Activated T-helper 2 cell treated with anti-CD3 and anti-CD28 coated beads, Interferon-gamma antibody, Interleukin-2, Interleukin-4, amounts not matched to agents 10 μg/mL and 5 μg/mL and 100 μg/mL, durations not matched to agents 14 hours and 24 hours and 36 hours (primary cell): ENCODE results near the gene RAB4B. TPM values are rescaled to one million over a fixed set of nuclear protein-coding genes. Genes with fewer than 3 reads are reported as not detected.

Source experiments
- DNase-seq: peaks from one replicate; pipeline ENCODE4 v3.0.0; 2021; ENCODE audit warnings: low spot score
- H3K27ac Mint-ChIP-seq: one replicate; pipeline ENCODE4 v1.8.0; 2021; ENCODE audit warnings: mixed read lengths
- H3K27me3 Mint-ChIP-seq: one replicate; pipeline ENCODE4 v1.8.0; 2021; ENCODE audit warnings: low read depth, mixed read lengths
- H3K36me3 Mint-ChIP-seq: one replicate; pipeline ENCODE4 v1.8.0; 2021; ENCODE audit warnings: low read depth, mixed read lengths
- H3K4me1 Mint-ChIP-seq: one replicate; pipeline ENCODE4 v1.8.0; 2021; ENCODE audit warnings: low read depth, mixed read lengths
- H3K4me3 Mint-ChIP-seq: one replicate; pipeline ENCODE4 v1.8.0; 2021; ENCODE audit warnings: low read depth, mild to moderate bottlenecking, moderate library complexity, mixed read lengths
- H3K9me3 Mint-ChIP-seq: one replicate; pipeline ENCODE4 v1.8.0; 2021; ENCODE audit warnings: mixed read lengths
- intact Hi-C: fragments of 100-400 bp; cut with micrococcal nuclease; formaldehyde crosslinking; loops from one replicate; pipeline ENCODE4 v1.15.1; 2023
- total RNA-seq: library from RNA; stranded (reverse); gene quantifications from 2 replicates; pipeline ENCODE4 v1.2.3, GENCODE V29; 2022

RAB4B gene
- total RNA-seq, 1 donor from 2014 or later = 50.1 TPM

- H3K4me3 Mint-ChIP-seq = no peak overlapping the region
- H3K9me3 Mint-ChIP-seq = no peaks in the 10 kb centered on the region
- H3K4me1 Mint-ChIP-seq = peaks cover 3% of the 10 kb centered on the region
- intact Hi-C loops = no loop called here
- H3K36me3 Mint-ChIP-seq = peaks cover 11% of the 10 kb centered on the region
- no peak for DNase-seq
- no peak overlapping the region for H3K27ac Mint-ChIP-seq
- H3K27me3 Mint-ChIP-seq = no peaks in the 10 kb centered on the region
Measured at GRCh38 chr19:40742477-40742876, 35.6 kb upstream of the RAB4B start.

GRCh38 chr19:40742886-40743285 lies 35.2 kb upstream of the RAB4B start:
- Mint-ChIP-seq H3K36me3 (peaks cover 8% of the 10 kb centered on the region), H3K9me3 (no peaks in the 10 kb centered on the region), H3K4me3 (no peak overlapping the region), H3K27me3 (no peaks in the 10 kb centered on the region), H3K4me1 (peaks cover 3% of the 10 kb centered on the region), H3K27ac (no peak overlapping the region)
- intact Hi-C loops = no loop called here
- DNase-seq = no peak

GRCh38 chr19:40743926-40744325 lies 34.1 kb upstream of the RAB4B start:
- Mint-ChIP-seq H3K4me3 (no peak overlapping the region), H3K27me3 (no peaks in the 10 kb centered on the region), H3K9me3 (no peaks in the 10 kb centered on the region), H3K4me1 (peaks cover 5% of the 10 kb centered on the region), H3K27ac (no peak overlapping the region), H3K36me3 (peaks cover 5% of the 10 kb centered on the region)
- no peak for DNase-seq
- intact Hi-C loops = no loop called here

- Mint-ChIP-seq H3K4me3 (no peak overlapping the region), H3K4me1 (peaks cover 11% of the 10 kb centered on the region), H3K9me3 (no peaks in the 10 kb centered on the region), H3K27ac (no peak overlapping the region), H3K27me3 (no peaks in the 10 kb centered on the region), H3K36me3 (no peaks in the 10 kb centered on the region)
- intact Hi-C loops = no loop called here
- no peak for DNase-seq
Measured at GRCh38 chr19:40744554-40745401, 33.3 kb upstream of the RAB4B start.

- Mint-ChIP-seq H3K4me3 (no peak overlapping the region), H3K36me3 (no peaks in the 10 kb centered on the region), H3K9me3 (no peaks in the 10 kb centered on the region), H3K4me1 (peaks cover 16% of the 10 kb centered on the region), H3K27ac (no peak overlapping the region), H3K27me3 (no peaks in the 10 kb centered on the region)
- no peak for DNase-seq
- intact Hi-C loops = no loop called here
Measured at GRCh38 chr19:40745402-40745780, 32.7 kb upstream of the RAB4B start.

GRCh38 chr19:40747536-40747935 lies 30.5 kb upstream of the RAB4B start:
- H3K4me1 Mint-ChIP-seq = peaks cover 17% of the 10 kb centered on the region
- intact Hi-C loops = no loop called here
- H3K27ac Mint-ChIP-seq = no peak overlapping the region
- peaks cover 15% of the 10 kb centered on the region for H3K36me3 Mint-ChIP-seq
- DNase-seq = no peak
- H3K9me3 Mint-ChIP-seq = no peaks in the 10 kb centered on the region
- H3K27me3 Mint-ChIP-seq = no peaks in the 10 kb centered on the region
- no peak overlapping the region for H3K4me3 Mint-ChIP-seq

GRCh38 chr19:40750058-40750873 lies 27.8 kb upstream of the RAB4B start, which contains the start of gene ACTMAP:
TSS of gene ACTMAP (minus strand) at chr19:40750477. CDS start at chr19:40749803, 674 bp downstream.
- H3K27me3 Mint-ChIP-seq = no peaks in the 10 kb centered on the region
- DNase-seq = peak; percentile 100
- no peaks in the 10 kb centered on the region for H3K9me3 Mint-ChIP-seq
- peaks cover 33% of the 10 kb centered on the region for H3K36me3 Mint-ChIP-seq
- H3K4me1 Mint-ChIP-seq = peaks cover 29% of the 10 kb centered on the region
- peak within 1 kb of the TSS; percentile 97 for H3K27ac Mint-ChIP-seq
- peak within 1 kb of the TSS; percentile 96 for H3K4me3 Mint-ChIP-seq
- intact Hi-C loops = loop anchor here (1.0 to 10.0 kb wide), 4 partner anchors 28 to 305 kb away; partner anchors contain the start of genes RAB4B and SERTAD3

GRCh38 chr19:40750874-40751537 lies 27.0 kb upstream of the RAB4B start, which contains the start of gene SNRPA:
TSS of gene SNRPA (plus strand) at chr19:40751203. CDS start at chr19:40751409, 206 bp downstream.
- H3K4me1 Mint-ChIP-seq = peaks cover 34% of the 10 kb centered on the region
- peak; percentile 96 for DNase-seq
- peaks cover 41% of the 10 kb centered on the region for H3K36me3 Mint-ChIP-seq
- intact Hi-C loops = loop anchor here (1.0 to 10.0 kb wide), 6 partner anchors 27 to 306 kb away; partner anchors contain the start of genes COQ8B, RAB4B and SERTAD3
- H3K27ac Mint-ChIP-seq = peak within 1 kb of the TSS; percentile 97
- peak within 1 kb of the TSS; percentile 96 for H3K4me3 Mint-ChIP-seq
- H3K27me3 Mint-ChIP-seq = no peaks in the 10 kb centered on the region
- H3K9me3 Mint-ChIP-seq = no peaks in the 10 kb centered on the region

- Mint-ChIP-seq H3K4me1 (peaks cover 47% of the 10 kb centered on the region), H3K27me3 (no peaks in the 10 kb centered on the region), H3K9me3 (no peaks in the 10 kb centered on the region), H3K27ac (peak overlapping the region; percentile 97), H3K4me3 (peak overlapping the region; percentile 96), H3K36me3 (peaks cover 52% of the 10 kb centered on the region)
- intact Hi-C loops = loop anchor here (10.0 kb wide), 1 partner anchor 308 kb away; the partner anchor contains the start of gene SERTAD3
- no peak for DNase-seq
Measured at GRCh38 chr19:40752257-40752781, 25.7 kb upstream of the RAB4B start.

GRCh38 chr19:40754611-40755247 lies 23.3 kb upstream of the RAB4B start:
- intact Hi-C loops = loop anchor here (1.0 to 10.0 kb wide), 3 partner anchors 23 to 310 kb away; partner anchors contain the start of gene SERTAD3
- Mint-ChIP-seq H3K9me3 (no peaks in the 10 kb centered on the region), H3K4me3 (peak overlapping the region; percentile 83)

GRCh38 chr19:40755248-40755624 lies 22.8 kb upstream of the RAB4B start:
- Mint-ChIP-seq H3K27ac (peak overlapping the region; percentile 9), H3K4me3 (peak overlapping the region; percentile 53), H3K4me1 (peaks cover 34% of the 10 kb centered on the region), H3K27me3 (no peaks in the 10 kb centered on the region), H3K9me3 (no peaks in the 10 kb centered on the region), H3K36me3 (peaks cover 76% of the 10 kb centered on the region)
- intact Hi-C loops = loop anchor here (10.0 kb wide), 1 partner anchor 310 kb away; the partner anchor contains the start of gene SERTAD3
- no peak for DNase-seq

More at GRCh38 chr19:40754611-40755247, 23.3 kb upstream of the RAB4B start:
- Mint-ChIP-seq H3K36me3 (peaks cover 71% of the 10 kb centered on the region), H3K27ac (peak overlapping the region; percentile 95), H3K4me1 (peaks cover 39% of the 10 kb centered on the region), H3K27me3 (no peaks in the 10 kb centered on the region)
- peak; percentile 20 for DNase-seq
